ENCODE data around the gene ZNF322.

The ZNF322 gene

DNA sequence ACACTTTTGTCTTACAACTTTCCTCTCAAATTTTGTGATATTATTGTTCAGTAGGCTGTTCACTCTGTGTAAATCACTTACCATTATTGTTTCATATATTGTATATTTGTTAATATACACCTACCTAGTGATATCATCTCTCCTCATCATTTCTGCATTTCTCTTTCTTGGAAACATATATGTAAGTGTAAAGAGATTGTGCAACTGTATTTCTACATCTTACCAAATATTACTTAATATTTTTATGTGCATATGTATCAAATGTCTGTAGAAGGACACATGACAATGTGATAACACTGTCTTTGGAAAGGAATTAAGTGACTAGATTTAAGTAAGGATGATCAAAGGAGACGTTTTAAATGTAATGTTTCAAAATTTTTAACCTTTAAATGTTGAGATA, 30.2 kb downstream of the ZNF322 start:
- no peak overlapping the region for H3K27ac ChIP-seq
- H3K9me3 ChIP-seq (ENCODE audit: severe bottlenecking) = peaks cover 8% of the 10 kb centered on the region

DNA sequence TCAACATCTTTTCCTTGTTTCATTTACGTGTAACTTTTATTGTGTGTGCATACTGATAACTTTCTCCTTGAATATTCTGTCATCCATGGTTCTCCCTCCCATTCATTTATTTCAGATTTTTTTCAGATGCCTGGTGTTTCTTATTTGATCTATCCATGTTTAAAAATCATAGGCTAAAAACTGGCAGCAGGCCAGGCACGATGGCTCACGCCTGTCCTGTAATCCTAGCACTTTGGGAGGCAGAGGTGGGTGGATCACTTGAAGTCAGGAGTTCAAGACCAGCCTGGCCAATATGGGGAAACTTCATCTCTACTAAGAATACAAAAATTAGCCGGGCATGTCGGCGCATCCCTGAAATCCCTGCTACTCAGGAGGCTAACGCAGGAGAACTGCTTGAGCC, 31.7 kb downstream of the ZNF322 start:
- no peak for DNase-seq
- TF ChIP-seq CTCF (IDR thresholded peaks at IDR 0.05; ENCODE audit: low read depth, low read length) = no peak
- Histone ChIP-seq H3K27me3 (ENCODE audit: insufficient read depth, low read depth, severe bottlenecking) (peaks cover 8% of the 10 kb centered on the region), H3K9me3 (ENCODE audit: severe bottlenecking) (peaks cover 13% of the 10 kb centered on the region), H3K4me3 (ENCODE audit: low read depth, low read length) (no peak overlapping the region), H3K27ac (no peak overlapping the region), H3K36me3 (no peaks in the 10 kb centered on the region)

More for the DNA sequence above, 30.2 kb downstream of the ZNF322 start:
- Histone ChIP-seq H3K27me3 (ENCODE audit: insufficient read depth, low read depth, severe bottlenecking) (peaks cover 6% of the 10 kb centered on the region), H3K4me3 (ENCODE audit: low read depth, low read length) (no peak overlapping the region), H3K36me3 (no peaks in the 10 kb centered on the region)
- DNase-seq = no peak
- TF ChIP-seq CTCF (IDR thresholded peaks at IDR 0.05; ENCODE audit: low read depth, low read length) = no peak

DNA sequence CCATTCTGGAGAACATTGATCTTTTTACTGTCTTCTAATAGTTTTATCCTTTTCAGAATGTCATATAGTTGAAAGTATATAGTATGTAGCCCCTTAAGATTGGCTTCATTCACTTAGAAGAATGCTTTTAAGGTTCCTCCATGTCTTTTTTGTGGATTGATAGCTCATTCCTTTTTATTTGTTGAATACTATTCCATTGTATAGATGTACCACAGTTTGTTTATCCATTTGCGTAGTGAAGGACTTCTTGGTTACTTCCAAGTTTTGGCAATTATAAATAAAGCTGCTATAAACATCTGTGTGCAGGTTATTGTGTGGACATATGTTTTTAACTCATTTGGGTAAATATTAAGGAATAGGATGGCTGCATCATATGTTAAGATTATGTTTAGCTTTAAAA, 35.0 kb downstream of the ZNF322 start:
- Histone ChIP-seq H3K27ac (no peak overlapping the region), H3K27me3 (ENCODE audit: insufficient read depth, low read depth, severe bottlenecking) (peaks cover 37% of the 10 kb centered on the region), H3K9me3 (ENCODE audit: severe bottlenecking) (peaks cover 13% of the 10 kb centered on the region), H3K36me3 (no peaks in the 10 kb centered on the region), H3K4me3 (ENCODE audit: low read depth, low read length) (no peak overlapping the region)
- DNase-seq = no peak
- no peak for TF ChIP-seq CTCF (IDR thresholded peaks at IDR 0.05; ENCODE audit: low read depth, low read length)

- Histone ChIP-seq H3K9me3 (ENCODE audit: severe bottlenecking) (peaks cover 13% of the 10 kb centered on the region), H3K27ac (no peak overlapping the region), H3K4me3 (ENCODE audit: low read depth, low read length) (no peak overlapping the region), H3K36me3 (no peaks in the 10 kb centered on the region), H3K27me3 (ENCODE audit: insufficient read depth, low read depth, severe bottlenecking) (peaks cover 42% of the 10 kb centered on the region)
- no peak for TF ChIP-seq CTCF (IDR thresholded peaks at IDR 0.05; ENCODE audit: low read depth, low read length)
- no peak for DNase-seq
These were observed 36.1 kb downstream of the ZNF322 start for GRCh38 chr6:26623339-26623859.

- Histone ChIP-seq H3K27me3 (ENCODE audit: insufficient read depth, low read depth, severe bottlenecking) (peaks cover 92% of the 10 kb centered on the region), H3K9me3 (ENCODE audit: severe bottlenecking) (peaks cover 14% of the 10 kb centered on the region), H3K4me3 (ENCODE audit: low read depth, low read length) (peak overlapping the region; percentile 29), H3K27ac (no peak overlapping the region), H3K36me3 (no peaks in the 10 kb centered on the region)
- DNase-seq = peak; percentile 33
- TF ChIP-seq CTCF (IDR thresholded peaks at IDR 0.05; ENCODE audit: low read depth, low read length) = no peak
These were observed 45.6 kb downstream of the ZNF322 start for GRCh38 chr6:26613689-26614683.

All from WERI-Rb-1 (cell line).